Osteoblast (primary cell): ENCODE measurements around the gene COX20. TPM values are rescaled to one million over a fixed set of nuclear protein-coding genes. Genes with fewer than 3 reads are reported as not detected.

Source experiments
- DNase-seq: peaks from one replicate; pipeline ENCODE4 v3.0.0; 2011; ENCODE audit warnings: low spot score, mixed read lengths; ENCODE audit not compliant: insufficient read length; ENCODE audit errors: missing footprints
- H2AFZ ChIP-seq: 2 replicates; pipeline ENCODE4 v1.6.0; 2011; ENCODE audit warnings: mild to moderate bottlenecking, low read length
- H3K27ac ChIP-seq: 2 replicates; pipeline ENCODE4 v1.5.1; 2011; ENCODE audit warnings: mild to moderate bottlenecking, low read depth, low read length, moderate library complexity
- H3K27me3 ChIP-seq: 2 replicates; pipeline ENCODE4 v1.6.0; 2012; ENCODE audit warnings: mild to moderate bottlenecking, control low read depth, inconsistent platforms, low read length, moderate library complexity; ENCODE audit not compliant: insufficient read depth
- H3K36me3 ChIP-seq: 2 replicates; pipeline ENCODE4 v1.5.1; 2011; ENCODE audit warnings: mild to moderate bottlenecking, low read length, control low read depth, moderate library complexity; ENCODE audit not compliant: insufficient read depth
- H3K4me1 ChIP-seq: 2 replicates; pipeline ENCODE4 v1.5.1; 2011; ENCODE audit warnings: mild to moderate bottlenecking, low read length, control low read depth, moderate library complexity; ENCODE audit not compliant: insufficient read depth
- H3K4me2 ChIP-seq: 2 replicates; pipeline ENCODE4 v1.6.0; 2011; ENCODE audit warnings: mild to moderate bottlenecking, low read length; ENCODE audit not compliant: insufficient read depth
- H3K4me3 ChIP-seq: fragments of 200-600 bp; sonication (generic); 3 replicates; pipeline ENCODE4 v1.5.1; 2012; ENCODE audit warnings: mild to moderate bottlenecking, low read length, inconsistent platforms; ENCODE audit not compliant: insufficient read depth
- H3K79me2 ChIP-seq: 2 replicates; pipeline ENCODE4 v1.6.0; 2012; ENCODE audit warnings: mild to moderate bottlenecking, low read length, control low read depth, inconsistent platforms; ENCODE audit not compliant: insufficient read depth
- H3K9me3 ChIP-seq: 2 replicates; pipeline ENCODE4 v1.5.1; 2011; ENCODE audit warnings: low read depth, low read length, control low read depth
- H4K20me1 ChIP-seq: 2 replicates; pipeline ENCODE4 v1.6.0; 2012; ENCODE audit warnings: mild to moderate bottlenecking, low read length, control low read depth; ENCODE audit not compliant: insufficient read depth
- CTCF ChIP-seq: IDR thresholded peaks from 2 replicates; pipeline ENCODE4 v1.5.1; 2011; ENCODE audit warnings: mild to moderate bottlenecking, low read depth, low read length, moderate library complexity; ENCODE audit errors: extremely low read depth
- total RNA-seq: library from RNA; depleted of rRNA; stranded (reverse); fragments of >200 nt; gene quantifications from 2 replicates; pipeline ENCODE4 v1.2.3, GENCODE V29; 2012

Gene COX20
- total RNA-seq, 1 donor: 35.8 TPM

GRCh38 chr1:244858357-244858756 is 22.9 kb downstream of the COX20 start:
- DNase-seq: no peak
- peaks cover 23% of the 10 kb centered on the region for H3K4me1 ChIP-seq
- H4K20me1 ChIP-seq: peaks cover 52% of the 10 kb centered on the region
- H3K27me3 ChIP-seq: no peaks in the 10 kb centered on the region
- peaks cover 92% of the 10 kb centered on the region for H3K79me2 ChIP-seq
- H3K9me3 ChIP-seq: no peaks in the 10 kb centered on the region
- no peak overlapping the region for H3K4me2 ChIP-seq
- no peak for TF ChIP-seq CTCF
- H3K36me3 ChIP-seq: peaks cover 78% of the 10 kb centered on the region
- H3K27ac ChIP-seq: no peak overlapping the region
- H3K4me3 ChIP-seq: no peak overlapping the region
- no peak overlapping the region for H2AFZ ChIP-seq

GRCh38 chr1:244860078-244860477 is 24.6 kb downstream of the COX20 start:
- Histone ChIP-seq H3K4me1 (peaks cover 26% of the 10 kb centered on the region), H3K4me3 (no peak overlapping the region), H3K27me3 (no peaks in the 10 kb centered on the region), H4K20me1 (peaks cover 54% of the 10 kb centered on the region), H3K9me3 (no peaks in the 10 kb centered on the region), H3K79me2 (peaks cover 91% of the 10 kb centered on the region), H3K36me3 (peaks cover 60% of the 10 kb centered on the region), H2AFZ (no peak overlapping the region), H3K4me2 (peak overlapping the region; percentile 90), H3K27ac (peak overlapping the region; percentile 2)
- no peak for TF ChIP-seq CTCF
- no peak for DNase-seq

DNA sequence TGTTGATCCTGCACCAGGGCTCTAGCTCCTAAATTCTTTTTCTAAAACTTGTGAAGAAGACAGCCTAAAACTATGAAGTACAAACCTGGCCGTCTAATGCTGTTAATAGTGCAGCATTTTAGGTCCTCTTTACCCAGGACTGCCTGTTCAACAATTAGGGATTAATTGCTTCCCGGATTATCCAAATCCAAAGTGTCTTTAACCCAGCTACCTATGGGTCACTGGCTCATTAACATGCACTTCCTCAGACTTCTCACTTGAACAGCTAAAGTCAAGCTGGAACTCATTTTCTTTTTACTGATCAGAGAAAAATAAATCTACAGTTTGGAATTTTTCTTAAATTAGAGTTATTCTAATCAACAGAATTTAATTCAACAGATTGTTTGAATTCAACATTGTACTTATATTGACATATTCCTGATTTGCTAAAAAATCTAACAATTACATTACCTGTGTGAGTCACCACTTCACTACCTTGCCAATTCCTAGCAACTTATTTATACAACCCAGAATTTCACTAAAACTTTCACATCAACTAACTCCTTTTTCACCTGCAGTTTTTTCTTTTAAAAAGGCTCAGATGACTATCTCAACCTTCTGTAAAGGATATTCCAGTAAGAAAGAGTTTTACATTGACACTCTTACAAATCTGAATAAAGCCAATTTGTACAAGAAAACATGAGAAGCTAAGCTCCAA is 25.6 kb downstream of the COX20 start:
- Histone ChIP-seq H3K27ac (peak overlapping the region; percentile 5), H3K4me2 (peak overlapping the region; percentile 90), H3K9me3 (no peaks in the 10 kb centered on the region), H3K4me3 (peak overlapping the region; percentile 93), H3K4me1 (peaks cover 34% of the 10 kb centered on the region), H3K79me2 (peaks cover 81% of the 10 kb centered on the region), H3K36me3 (peaks cover 51% of the 10 kb centered on the region), H3K27me3 (no peaks in the 10 kb centered on the region), H2AFZ (no peak overlapping the region), H4K20me1 (peaks cover 54% of the 10 kb centered on the region)
- no peak for DNase-seq
- no peak for TF ChIP-seq CTCF

DNA sequence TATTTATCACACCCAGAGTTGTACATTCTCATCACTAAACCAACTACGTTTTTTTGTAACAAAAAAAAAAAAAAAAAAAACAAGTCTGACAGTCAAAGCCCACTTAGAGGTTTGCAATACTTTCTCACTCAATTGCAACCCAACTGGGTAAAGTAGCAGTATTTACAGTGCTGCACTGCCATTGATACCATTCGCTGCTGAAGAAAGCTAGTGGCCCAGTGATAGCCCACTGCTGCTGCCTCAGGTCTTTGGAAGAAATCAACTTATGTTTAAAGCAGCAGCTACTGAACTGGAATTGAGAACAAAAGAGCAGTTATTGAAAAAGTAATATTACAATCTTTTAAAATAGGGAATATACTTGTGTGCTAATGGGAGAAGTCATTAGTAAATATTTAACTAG is 26.2 kb downstream of the COX20 start:
- Histone ChIP-seq H2AFZ (no peak overlapping the region), H3K4me2 (peak overlapping the region; percentile 90), H3K4me3 (peak overlapping the region; percentile 93), H3K27ac (peak overlapping the region; percentile 87), H3K36me3 (peaks cover 44% of the 10 kb centered on the region), H3K9me3 (no peaks in the 10 kb centered on the region), H3K79me2 (peaks cover 75% of the 10 kb centered on the region), H4K20me1 (peaks cover 54% of the 10 kb centered on the region), H3K27me3 (no peaks in the 10 kb centered on the region), H3K4me1 (peaks cover 34% of the 10 kb centered on the region)
- DNase-seq: no peak
- TF ChIP-seq CTCF: no peak
